Measurements from ENCODE around the gene TNFRSF1B.

- no peak for TF ChIP-seq CTCF (IDR thresholded peaks at IDR 0.05; ENCODE audit: borderline replicate concordance, extremely low read depth, low read length, poor library complexity, severe bottlenecking)
- no peak for TF ChIP-seq EZH2 (IDR thresholded peaks at IDR 0.05; ENCODE audit: borderline replicate concordance, low read depth, low read length, severe bottlenecking)
Measured at GRCh38 chr1:12180315-12180714, 13.5 kb downstream of the TNFRSF1B start.

Measured in DND-41 (cell line).